Urinary bladder (tissue), 4 donors: ENCODE measurements around the gene GNAZ. TPM values are rescaled to one million over a fixed set of nuclear protein-coding genes. Genes with fewer than 3 reads are reported as not detected.

Experiments
- DNase-seq: peaks from one replicate; pipeline ENCODE4 v3.0.0-alpha.2; 2015; ENCODE audit errors: extremely low spot score
- H3K27ac ChIP-seq: one replicate; pipeline ENCODE4 v1.5.1; 2013; ENCODE audit warnings: low read depth, mild to moderate bottlenecking, moderate library complexity
- H3K36me3 ChIP-seq: one replicate; pipeline ENCODE4 v1.6.1; 2013; ENCODE audit warnings: mild to moderate bottlenecking, moderate library complexity; ENCODE audit not compliant: insufficient read depth
- H3K4me1 ChIP-seq: one replicate; pipeline ENCODE4 v1.6.1; 2013; ENCODE audit warnings: mild to moderate bottlenecking, moderate library complexity; ENCODE audit not compliant: insufficient read depth
- H3K4me3 ChIP-seq: one replicate; pipeline ENCODE4 v1.5.1; 2013; ENCODE audit warnings: low read depth, low read length
- WGBS: extraction: QIAGEN DNeasy Blood & Tissue Kit; methylation state at CpG from one replicate; pipeline ENCODE4 v1.1.7; 2013; 5-methylcytosine and 5-hydroxymethylcytosine counted together
- polyA plus RNA-seq: library from polyadenylated mRNA; stranded (reverse); fragments of 200-250 nt; gene quantifications from one replicate; pipeline ENCODE4 v1.2.3, GENCODE V29; 2013
- total RNA-seq: library from RNA; depleted of rRNA; stranded (reverse); fragments of >200 nt; gene quantifications from one replicate; pipeline ENCODE4 v1.2.3, GENCODE V29; 2014
- donor health status: healthy with polysubstance abuse.
- donor health status: healthy.

Gene GNAZ
- total and polyA plus RNA-seq, 2 donors = 5.4 to 12.2 TPM

DNA sequence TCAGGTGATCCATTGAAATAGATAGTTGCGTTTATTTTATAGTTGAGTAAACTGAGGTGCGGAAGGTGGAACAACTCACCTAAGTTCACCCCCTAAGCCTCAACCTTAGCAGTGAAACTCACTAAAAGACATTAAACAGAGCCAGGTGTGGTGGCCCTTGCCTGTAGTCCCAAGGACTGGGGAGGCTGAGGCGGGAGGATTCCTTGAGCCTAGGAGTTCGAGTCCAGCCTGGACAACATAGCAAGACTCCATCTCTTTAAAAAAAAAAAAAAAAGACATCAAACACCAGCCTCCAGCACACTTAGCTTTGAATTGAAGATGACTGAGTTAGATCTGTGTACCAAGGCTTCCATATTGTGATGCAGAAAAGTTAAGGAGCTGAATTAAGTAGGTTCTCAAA is 74.1 kb downstream of the GNAZ start:
- 95% methylated on average over 4 of the region's 4 CpGs for WGBS
- H3K27ac ChIP-seq = no peak overlapping the region
- DNase-seq = no peak
- no peaks in the 10 kb centered on the region for H3K4me1 ChIP-seq
- H3K4me3 ChIP-seq = no peak overlapping the region
- no peaks in the 10 kb centered on the region for H3K36me3 ChIP-seq

DNA sequence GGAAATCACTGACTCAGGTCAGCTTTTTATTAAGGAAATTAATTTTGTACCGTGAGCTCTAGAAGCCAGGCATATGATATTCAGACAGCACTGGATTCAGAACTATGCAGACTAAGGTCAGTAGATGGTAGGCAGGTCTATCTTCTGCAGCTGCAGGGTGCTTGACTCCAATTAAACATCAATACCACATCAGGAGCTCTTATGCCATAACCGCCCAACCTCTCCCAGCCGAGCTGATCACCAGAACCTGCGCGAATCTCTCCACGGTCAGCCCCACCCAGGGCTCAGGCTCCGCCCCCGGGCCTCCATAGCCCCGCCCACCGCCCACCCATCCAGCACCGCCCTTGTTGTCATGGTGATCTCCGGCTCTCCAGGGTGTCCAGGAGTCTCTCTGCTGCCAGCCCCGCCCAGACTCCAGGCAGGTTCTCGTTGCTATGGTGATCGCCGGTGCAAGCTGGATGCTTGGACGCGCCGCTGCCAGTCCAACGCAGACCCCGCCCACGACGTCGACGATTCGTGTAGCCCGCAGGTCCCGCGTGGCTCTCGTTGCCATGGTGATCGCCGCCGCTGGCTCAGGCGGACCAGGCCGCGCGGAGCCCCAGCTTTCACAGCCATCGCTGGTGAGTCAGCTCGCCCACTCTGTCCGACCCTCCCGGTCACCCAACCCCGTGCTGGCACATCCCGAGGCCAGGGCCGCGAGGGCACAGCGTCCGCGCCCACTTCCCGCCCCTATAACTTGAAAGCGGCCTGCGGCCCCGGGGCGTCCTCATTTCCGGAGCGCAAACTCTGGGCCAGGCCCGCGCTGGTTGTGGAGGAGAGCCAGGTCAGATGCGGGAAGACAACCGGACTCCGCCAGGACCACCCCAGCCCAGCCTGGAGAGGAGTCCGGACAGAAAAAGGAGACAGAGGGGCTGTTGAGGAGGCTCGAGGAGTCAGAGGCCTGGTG is 74.9 kb downstream of the GNAZ start, which contains the start of gene RAB36:
Gene RAB36 (plus strand): TSS at position 546 of the 946 bp plus-strand sequence. CDS start 1,140 bp downstream, outside the sequence.
- 4% methylated on average over 62 of the region's 62 CpGs for WGBS
- Histone ChIP-seq H3K4me3 (peak within 1 kb of the TSS; percentile 29), H3K4me1 (no peaks in the 10 kb centered on the region), H3K27ac (no peak within 1 kb of the TSS), H3K36me3 (no peaks in the 10 kb centered on the region)
- DNase-seq = peak; percentile 93

GRCh38 chr22:23145878-23146470 is 75.7 kb downstream of the GNAZ start:
- 70% methylated on average over 2 of the region's 2 CpGs for WGBS
- DNase-seq = no peak
- Histone ChIP-seq H3K36me3 (no peaks in the 10 kb centered on the region), H3K4me1 (no peaks in the 10 kb centered on the region), H3K4me3 (peak overlapping the region; percentile 29), H3K27ac (no peak overlapping the region)

DNA sequence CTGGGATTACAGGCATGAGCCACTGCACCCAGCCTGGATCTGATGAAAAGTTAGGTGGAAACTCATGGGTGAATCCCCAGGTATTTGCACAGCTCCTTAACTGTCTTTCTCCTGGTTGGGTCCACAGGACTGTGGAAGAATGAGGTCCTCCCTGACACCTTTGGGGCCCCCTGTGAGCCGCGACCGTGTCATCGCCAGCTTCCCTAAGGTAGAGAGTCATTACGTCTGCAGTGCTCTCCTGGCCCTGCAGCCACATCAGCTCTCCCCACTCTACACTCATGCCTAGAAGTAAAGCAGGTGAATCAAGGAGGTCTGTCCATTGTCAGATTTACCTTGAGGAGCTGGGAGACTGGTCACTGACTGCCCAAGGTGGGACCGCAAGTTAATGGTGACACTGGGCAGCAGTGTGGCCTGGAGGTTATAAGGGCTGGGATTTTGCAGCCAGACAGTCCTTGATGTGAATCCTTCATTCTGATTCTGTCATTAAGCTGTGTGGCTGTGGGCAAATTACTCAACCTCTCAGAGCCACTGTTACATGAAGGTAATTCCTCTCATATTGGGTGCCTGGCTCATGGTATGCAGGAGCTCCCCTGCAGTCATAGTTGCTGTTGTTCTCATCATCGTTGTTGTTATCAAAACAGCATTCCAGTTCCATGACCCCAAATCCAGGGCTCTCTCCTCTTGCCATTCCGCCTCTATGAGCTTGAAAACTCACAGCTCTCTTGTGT is 76.3 kb downstream of the GNAZ start:
- no peak for DNase-seq
- no peak overlapping the region for H3K27ac ChIP-seq
- 78% methylated on average over 8 of the region's 8 CpGs for WGBS

DNA sequence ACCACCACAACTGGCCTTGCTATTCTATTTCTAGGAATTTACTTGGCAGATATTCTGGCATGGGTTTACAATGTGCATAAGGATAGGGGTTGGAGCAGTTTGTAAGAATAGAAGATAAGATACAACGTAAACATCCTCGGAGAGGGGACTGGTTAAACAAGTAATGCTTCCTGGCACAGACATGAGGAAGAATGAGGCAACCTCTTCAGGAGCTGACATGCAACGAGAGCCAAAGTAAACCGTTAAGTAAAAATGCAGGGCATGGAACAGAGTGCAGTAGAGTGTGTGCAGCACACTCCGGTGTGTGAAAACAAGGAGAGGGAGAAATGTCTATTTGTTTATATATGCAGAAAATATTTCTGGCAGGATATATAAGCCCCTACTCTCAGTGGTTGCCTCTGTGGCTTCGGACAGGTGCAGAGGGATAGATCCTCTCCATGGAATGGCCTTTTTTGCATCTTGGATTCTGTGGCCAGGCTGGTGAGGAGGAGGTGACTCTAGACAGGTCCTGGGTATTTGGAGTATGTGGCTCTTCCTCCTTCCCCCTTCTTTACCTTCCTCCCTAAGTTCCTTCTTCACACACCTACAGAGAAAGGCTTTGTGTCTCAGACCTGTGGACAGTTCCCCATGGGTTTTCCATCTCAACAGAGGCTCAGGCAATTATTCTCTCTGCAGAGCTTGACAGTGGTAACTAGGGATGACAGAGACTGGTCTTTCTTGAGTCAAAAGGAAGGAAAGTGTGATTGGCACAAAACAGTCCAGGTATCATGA is 77.5 kb downstream of the GNAZ start:
- DNase-seq = peak; percentile 47
- Histone ChIP-seq H3K4me3 (no peak overlapping the region), H3K36me3 (no peaks in the 10 kb centered on the region), H3K4me1 (no peaks in the 10 kb centered on the region), H3K27ac (no peak overlapping the region)
- WGBS = 22% methylated on average over 6 of the region's 6 CpGs

More for the DNA sequence above, 76.3 kb downstream of the GNAZ start:
- no peaks in the 10 kb centered on the region for H3K36me3 ChIP-seq
- no peak overlapping the region for H3K4me3 ChIP-seq
- H3K4me1 ChIP-seq = no peaks in the 10 kb centered on the region

GRCh38 chr22:23149743-23150238 is 79.5 kb downstream of the GNAZ start:
- DNase-seq = no peak
- Histone ChIP-seq H3K36me3 (no peaks in the 10 kb centered on the region), H3K4me1 (no peaks in the 10 kb centered on the region), H3K4me3 (no peak overlapping the region), H3K27ac (no peak overlapping the region)
- WGBS = 80% methylated on average over 15 of the region's 15 CpGs

GRCh38 chr22:23150762-23151161 is 80.4 kb downstream of the GNAZ start:
- WGBS = 90% methylated on average over 6 of the region's 6 CpGs
- no peaks in the 10 kb centered on the region for H3K4me1 ChIP-seq
- H3K4me3 ChIP-seq = no peak overlapping the region
- no peak overlapping the region for H3K27ac ChIP-seq
- H3K36me3 ChIP-seq = no peaks in the 10 kb centered on the region
- DNase-seq = no peak

DNA sequence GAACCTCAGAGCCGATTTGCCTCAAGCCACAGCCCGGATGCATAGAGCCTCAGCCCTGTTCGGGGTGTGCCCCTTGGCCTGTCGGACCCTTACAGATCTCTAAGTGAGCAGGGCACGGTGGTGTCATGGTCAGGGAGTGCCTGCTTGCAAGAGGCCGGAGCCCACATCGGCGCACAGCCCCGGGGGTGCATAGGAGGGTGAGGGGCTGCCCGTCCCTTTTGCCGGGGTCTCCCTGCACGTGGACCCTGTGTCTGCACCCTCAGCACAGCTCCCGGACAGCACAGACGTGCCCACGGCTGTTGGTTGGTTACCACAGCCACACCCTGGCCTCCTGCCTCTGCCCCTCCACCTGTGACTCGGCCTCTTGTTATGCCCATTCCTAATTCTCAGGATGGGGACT is 81.5 kb downstream of the GNAZ start:
- H3K27ac ChIP-seq = no peak overlapping the region
- WGBS = 90% methylated on average over 16 of the region's 16 CpGs
- H3K36me3 ChIP-seq = no peaks in the 10 kb centered on the region
- H3K4me3 ChIP-seq = no peak overlapping the region
- H3K4me1 ChIP-seq = no peaks in the 10 kb centered on the region
- no peak for DNase-seq

GRCh38 chr22:23152238-23153114 is 82.2 kb downstream of the GNAZ start:
- no peaks in the 10 kb centered on the region for H3K4me1 ChIP-seq
- no peaks in the 10 kb centered on the region for H3K36me3 ChIP-seq
- 87% methylated on average over 19 of the region's 19 CpGs for WGBS
- no peak for DNase-seq
- H3K27ac ChIP-seq = no peak overlapping the region
- H3K4me3 ChIP-seq = no peak overlapping the region

DNA sequence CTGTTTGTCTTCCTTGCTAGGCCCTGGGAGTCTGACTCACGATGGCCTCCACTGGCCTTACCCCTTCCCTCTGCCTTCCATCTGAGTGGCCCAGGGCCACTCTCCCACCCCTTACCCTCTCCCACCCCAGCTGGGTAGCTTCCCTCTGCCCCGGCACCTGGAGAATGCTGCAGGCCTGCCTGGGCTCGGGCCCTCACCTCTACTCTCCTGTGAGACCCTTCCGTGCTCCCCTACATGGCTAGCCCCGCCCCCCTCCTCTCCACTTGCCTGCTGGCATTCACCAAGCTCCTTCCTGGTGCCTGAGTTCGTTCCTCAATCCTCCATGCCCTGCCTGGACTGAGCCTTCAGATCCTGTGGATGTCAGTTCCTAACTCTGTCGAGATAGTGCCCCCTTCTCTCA is 83.7 kb downstream of the GNAZ start:
- H3K27ac ChIP-seq = no peak overlapping the region
- WGBS = 84% methylated on average over 7 of the region's 7 CpGs
- no peaks in the 10 kb centered on the region for H3K36me3 ChIP-seq
- H3K4me3 ChIP-seq = no peak overlapping the region
- H3K4me1 ChIP-seq = no peaks in the 10 kb centered on the region
- no peak for DNase-seq

DNA sequence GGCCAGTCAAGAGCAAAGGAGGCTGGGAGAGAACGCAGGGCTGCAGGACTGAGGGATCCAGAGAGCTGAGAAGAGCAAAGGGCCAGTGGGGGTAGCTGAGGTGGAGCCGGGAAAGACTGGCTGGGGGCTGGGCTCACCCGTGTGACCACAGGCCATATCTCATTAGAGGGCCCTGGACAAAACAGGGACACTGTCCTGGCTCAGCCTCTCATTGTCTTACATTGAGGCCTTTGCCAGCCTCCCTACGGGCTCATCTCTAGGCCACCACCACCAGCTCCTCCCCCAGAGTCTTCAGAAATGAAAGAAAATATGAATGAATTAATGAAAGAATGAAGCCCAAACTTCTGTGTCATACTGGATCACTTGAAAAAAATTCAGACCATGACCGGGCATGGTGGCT is 84.1 kb downstream of the GNAZ start:
- H3K4me1 ChIP-seq = no peaks in the 10 kb centered on the region
- no peak overlapping the region for H3K4me3 ChIP-seq
- H3K27ac ChIP-seq = no peak overlapping the region
- no peaks in the 10 kb centered on the region for H3K36me3 ChIP-seq
- 93% methylated on average over 5 of the region's 5 CpGs for WGBS
- DNase-seq = no peak

DNA sequence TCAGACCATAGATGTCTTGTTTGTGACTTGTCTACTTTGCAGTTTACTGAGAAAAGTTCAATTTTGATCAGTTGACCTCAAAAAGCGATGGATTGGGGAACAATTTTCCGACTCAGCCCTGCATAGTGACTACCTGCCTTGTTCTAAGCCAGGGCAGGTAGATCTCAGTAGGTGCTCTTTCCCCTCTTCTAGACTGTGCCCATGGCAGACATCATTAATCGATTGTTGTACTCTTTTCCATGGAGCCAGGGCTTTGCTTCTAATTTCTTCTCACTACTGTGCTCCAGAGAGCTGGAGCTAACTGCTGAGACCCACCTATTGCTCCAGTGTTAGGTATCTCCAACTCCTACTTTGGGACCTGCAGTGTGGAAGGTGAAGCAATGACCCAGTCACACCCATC is 84.8 kb downstream of the GNAZ start:
- Histone ChIP-seq H3K36me3 (no peaks in the 10 kb centered on the region), H3K4me3 (no peak overlapping the region), H3K4me1 (no peaks in the 10 kb centered on the region), H3K27ac (no peak overlapping the region)
- WGBS = 99% methylated on average over 3 of the region's 3 CpGs
- DNase-seq = no peak
